ENCODE data around the gene CCDC149.

The CCDC149 gene

DNA sequence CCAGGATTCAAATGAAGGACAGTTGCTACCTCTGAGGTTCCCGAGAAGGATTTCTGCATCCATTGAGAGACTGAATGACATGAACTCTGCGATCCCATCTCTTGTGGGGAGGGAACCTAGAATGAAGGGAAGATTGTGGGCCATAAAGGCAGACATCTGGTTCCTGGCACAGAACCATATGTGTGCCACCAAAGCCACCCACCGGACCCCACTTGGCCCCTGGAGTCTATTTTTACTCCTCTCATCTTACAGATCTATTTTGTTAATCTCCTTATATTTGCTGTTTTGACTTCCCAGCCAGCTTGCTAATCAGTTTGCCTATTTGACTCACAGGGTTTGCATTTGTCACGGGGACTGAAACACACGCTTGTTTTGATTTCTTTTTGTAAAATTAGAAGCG lies 110.2 kb downstream of the CCDC149 start:
- no peak for DNase-seq (ENCODE audit: low spot score)

DNA sequence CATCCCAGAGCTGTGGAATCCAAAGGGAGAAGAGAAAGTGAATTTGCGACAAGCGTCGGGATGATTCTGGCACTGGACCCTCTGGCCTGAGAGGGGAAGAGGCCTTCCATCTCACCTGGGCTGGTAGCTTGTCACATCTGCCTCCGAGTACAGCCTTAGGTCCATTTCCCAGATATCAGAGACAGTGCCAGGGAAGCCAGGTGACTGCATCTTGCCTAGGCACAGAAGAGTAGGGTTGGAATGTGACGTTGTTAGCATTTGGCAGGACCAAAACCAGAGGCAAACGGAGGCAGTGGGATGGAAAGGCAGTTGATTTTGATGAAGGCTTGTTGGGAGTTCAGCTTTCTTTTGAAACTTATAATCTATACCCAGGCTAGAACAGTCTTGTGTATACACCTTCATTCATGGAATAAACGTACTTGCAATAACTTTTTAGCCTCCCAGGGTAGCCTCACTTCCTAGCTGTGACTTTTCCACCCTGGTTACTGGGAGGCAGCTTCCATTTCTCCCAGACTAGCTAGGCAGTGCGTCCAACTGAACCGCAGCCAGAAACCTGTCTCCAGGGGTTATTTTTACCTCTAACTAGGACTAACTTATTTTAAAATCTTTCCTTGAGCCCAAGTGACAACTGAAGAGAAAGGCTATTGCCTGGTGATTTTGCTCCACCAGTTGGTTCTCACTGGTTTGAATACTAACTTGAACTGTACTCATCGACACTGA lies 111.5 kb downstream of the CCDC149 start:
- no peak for DNase-seq (ENCODE audit: low spot score)

DNA sequence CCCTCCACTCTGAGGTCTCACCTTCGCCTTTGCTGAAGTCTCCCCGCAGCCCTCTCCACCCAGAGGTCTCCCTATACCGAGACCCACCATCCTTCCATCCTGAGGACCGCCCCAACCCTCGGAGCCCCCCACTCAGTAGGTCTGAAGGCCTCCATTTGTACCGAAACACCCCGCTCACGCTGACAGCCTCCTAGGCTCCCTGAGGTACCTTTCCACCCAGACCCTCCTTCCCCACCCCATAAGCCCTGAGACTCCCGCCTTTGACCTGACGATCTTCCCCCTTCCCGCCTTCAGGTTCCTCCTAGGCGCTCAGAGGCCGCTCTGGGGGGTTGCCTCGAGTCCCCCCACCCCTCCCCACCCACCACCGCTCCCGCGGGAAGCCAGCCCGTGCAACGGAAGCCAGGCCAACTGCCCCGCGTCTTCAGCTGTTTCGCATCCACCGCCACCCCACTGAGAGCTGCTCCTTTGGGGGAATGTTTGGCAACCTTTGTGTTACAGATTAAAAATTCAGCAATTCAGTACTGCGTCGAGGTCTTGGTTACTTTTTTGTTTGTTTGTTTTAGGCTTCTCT lies 112.4 kb downstream of the CCDC149 start:
- DNase-seq (ENCODE audit: low spot score): no peak

DNA sequence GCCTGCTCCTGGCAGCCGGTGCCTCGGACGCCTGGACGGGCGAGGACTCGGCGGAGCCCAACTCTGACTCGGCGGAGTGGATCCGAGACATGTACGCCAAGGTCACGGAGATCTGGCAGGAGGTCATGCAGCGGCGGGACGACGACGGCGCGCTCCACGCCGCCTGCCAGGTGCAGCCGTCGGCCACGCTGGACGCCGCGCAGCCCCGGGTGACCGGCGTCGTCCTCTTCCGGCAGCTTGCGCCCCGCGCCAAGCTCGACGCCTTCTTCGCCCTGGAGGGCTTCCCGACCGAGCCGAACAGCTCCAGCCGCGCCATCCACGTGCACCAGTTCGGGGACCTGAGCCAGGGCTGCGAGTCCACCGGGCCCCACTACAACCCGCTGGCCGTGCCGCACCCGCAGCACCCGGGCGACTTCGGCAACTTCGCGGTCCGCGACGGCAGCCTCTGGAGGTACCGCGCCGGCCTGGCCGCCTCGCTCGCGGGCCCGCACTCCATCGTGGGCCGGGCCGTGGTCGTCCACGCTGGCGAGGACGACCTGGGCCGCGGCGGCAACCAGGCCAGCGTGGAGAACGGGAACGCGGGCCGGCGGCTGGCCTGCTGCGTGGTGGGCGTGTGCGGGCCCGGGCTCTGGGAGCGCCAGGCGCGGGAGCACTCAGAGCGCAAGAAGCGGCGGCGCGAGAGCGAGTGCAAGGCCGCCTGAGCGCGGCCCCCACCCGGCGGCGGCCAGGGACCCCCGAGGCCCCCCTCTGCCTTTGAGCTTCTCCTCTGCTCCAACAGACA lies 113.1 kb downstream of the CCDC149 start:
- DNase-seq (ENCODE audit: low spot score): no peak

DNA sequence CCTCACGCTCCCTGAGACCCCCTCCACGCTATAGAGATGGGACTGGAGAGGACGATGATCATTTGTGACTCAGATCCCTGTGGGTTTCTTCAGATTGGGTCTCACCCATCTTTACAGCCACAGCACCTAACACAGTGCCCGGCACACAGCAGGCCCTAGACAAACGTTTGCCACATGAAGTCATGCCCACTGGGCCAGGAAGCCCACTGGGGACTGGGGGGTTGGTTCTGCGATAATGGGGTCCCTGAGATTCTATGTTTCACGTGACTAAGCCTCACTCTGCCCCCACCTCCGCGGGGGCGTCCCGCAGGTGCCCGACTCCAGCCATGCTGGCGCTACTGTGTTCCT lies 113.7 kb downstream of the CCDC149 start:
- no peak for DNase-seq (ENCODE audit: low spot score)

DNA sequence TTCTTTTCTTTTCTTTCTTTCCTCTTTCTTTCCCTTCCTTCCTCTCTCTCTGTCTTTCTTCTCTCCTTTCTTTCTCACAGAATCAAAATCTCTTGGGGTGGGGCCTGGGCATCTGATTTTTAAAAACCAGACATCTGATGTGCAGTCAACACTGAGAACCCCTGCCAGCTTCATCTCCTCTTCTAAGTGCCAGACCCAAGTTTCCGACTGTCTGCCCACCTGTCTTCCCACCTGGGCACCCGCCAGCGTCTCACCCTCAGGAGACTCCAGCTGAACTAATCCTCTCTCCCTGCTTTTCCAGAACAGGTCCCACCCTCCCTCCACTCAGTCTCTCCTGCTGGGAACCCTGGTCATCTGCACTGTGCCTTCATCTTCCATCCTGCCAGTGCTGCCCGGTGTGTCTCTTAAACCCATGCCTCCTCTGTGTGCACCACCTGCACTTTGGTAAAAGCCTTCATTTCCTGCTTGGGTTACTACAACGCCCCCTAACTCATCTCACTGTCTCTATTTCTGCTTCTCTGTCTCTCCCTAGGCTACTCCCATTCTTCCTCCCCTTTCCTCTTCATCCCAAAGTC lies 114.7 kb downstream of the CCDC149 start:
- no peak for DNase-seq (ENCODE audit: low spot score)

DNA sequence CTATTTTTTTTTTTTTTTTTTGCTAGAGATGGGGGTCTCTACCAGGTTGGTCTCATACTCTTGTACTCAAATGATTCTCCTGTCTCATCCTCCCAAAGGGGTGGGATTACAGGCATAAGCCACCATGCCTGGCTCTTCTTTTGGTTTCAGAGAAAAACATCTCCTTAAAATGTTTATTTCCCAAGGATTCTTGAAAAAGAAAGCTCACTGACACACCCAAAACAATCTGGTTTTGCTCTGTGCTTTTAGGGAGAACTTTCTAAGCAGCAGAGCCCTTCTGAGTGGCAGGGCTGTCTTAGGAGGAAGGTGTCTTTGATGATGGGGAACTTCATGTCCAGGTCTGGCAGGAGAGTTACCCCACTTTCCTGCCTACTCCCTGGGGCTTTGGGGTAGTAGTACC lies 116.2 kb downstream of the CCDC149 start:
- no peak for DNase-seq (ENCODE audit: low spot score)

DNA sequence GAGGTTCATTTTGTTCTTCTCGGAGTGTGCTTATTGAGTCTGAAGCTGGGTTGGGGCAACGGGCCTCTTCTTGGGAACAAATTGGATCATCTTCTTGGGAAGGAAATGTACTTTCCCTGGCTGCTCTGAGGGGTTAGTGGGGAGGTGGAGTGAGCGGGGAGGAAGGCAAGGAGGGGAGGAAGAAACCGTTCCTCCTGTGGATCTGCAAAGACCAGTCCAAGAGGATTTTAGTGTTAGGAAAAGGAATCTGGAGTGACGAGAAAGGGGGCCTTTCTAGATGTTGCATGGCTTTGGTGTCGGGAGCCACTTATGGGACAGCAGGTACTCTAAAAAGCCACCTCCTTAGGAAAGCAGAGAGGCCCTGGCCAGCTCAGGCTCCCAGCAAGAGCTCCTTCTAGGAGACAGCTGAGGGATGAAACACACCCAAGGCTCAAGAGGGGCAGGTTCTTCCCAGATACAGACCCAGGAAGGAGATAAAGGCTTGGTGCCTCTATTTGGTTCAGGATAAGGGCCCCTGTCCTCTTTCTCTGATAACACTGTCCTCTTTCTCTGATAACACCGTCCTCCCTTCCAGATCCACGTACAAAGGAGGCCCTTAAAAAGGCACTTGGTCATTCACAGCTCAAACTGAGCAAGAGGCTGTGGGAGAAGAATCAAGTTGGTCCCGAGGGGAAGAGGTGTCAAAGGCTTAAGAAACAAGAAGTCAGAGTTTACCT lies 117.0 kb downstream of the CCDC149 start:
- no peak for DNase-seq (ENCODE audit: low spot score)

DNA sequence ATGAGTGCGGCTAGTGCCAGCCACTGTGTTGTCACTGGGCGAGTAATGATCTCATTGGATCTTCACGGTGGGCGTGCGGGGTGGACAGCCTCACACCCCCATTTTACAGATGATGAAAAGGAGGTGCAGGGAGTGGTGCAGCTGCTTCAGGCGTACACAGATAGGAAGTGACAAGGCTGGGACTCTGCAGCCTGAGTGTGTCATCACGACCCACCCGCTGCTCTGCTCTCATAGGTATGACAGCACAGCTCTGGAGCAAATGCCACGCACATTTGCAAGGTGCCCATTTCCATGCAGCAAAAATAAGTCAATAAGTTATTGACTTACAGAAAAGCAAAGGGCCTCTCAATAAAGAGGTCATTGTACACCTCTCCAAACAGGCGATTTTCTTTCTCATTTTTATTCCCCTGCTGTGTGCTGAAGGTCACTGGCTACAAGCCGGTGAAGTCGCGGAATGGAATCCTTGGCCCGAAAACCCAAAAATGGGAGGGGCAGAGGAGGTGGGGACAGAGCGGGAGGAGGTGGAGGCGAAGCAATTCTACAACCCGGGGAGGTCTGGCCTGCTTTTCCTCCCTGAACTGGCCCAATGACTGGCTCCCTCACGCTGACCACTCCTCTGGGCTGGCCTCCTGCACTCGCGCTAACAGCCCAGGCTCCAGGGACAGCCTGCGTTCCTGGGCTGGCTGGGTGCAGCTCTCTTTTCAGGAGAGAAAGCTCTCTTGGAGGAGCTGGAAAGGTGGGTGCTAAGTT lies 117.8 kb downstream of the CCDC149 start, which contains the start of gene SOD3:
Gene SOD3, plus strand, starts transcription at position 658 of the 750 bp plus-strand sequence. CDS start 3,949 bp downstream, outside the sequence.
- DNase-seq (ENCODE audit: low spot score): peak; percentile 74

DNA sequence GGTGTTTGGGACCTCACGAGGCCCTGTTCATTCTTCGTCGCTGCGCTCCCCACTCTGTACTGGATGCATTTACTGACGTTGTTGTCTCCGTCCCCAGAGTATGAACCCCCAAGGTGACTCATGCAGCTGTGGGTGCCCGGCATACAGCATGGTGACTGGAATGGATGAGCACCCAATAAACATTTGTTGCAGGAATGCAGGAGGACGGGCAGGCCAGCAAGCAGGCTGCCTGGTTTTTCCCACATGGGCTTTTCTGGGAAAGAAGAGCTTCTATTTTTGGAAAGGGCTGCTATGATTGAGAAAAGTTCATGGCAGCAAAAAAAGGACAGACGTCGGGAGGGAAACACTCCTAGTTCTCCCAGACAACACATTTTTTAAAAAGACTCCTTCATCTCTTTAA lies 118.4 kb downstream of the CCDC149 start:
- peak; percentile 14 for DNase-seq (ENCODE audit: low spot score)

DNA sequence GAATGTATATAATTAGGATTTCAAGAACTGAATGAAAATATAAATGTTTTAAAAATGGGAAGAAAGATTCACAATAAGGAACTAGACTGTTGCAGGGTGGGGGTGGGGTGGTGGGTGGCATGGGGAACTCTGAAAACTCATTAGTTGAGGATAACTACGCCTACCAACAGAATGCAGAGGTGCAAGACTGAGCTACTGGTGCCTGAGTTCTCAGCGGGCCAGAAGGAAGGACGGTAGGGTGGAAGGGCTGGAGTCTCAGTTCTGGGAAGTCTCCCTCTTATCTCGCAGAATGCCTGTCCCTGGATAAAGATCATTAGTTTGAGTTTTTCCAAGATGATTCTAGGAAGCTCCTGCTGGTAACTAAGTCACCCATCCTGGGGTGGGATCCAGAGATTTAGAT lies 118.8 kb downstream of the CCDC149 start:
- no peak for DNase-seq (ENCODE audit: low spot score)

DNA sequence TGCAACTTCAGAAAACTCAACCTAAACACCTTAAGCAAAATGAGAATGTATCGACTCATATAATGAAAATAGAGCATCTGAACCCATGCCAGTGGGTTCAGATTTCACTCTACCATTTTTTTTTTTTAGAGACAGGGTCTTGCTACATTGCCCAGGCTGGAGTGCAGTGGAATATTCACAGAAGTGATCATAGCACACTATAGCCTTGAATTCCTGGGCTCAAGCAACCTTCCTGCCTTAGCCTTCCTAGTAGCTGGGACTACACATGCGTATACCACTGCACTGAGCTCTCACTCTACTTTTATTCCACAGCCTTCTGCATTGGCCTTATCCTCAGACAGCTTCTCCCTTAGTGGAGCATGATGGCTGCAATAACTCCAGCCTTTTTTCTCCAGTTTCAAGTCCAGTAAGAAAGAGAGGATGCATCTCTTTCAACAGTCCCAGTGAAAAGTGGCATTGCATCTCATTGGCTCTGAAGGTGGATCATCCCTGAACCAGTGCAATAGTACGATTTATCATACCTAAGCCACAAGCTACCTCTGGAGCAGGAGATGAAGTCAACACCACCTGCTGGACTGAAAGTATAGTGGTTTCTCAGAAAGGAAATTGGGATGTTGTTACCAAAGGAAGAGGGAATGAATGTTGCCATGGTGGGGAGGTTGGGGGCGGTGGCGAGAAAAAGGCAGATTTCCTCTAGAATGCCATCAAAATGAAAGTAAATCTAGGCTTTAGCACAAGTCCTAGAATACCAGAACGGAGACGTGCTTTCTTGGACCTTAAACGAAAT lies 119.4 kb downstream of the CCDC149 start:
- DNase-seq (ENCODE audit: low spot score): peak; percentile 14

DNA sequence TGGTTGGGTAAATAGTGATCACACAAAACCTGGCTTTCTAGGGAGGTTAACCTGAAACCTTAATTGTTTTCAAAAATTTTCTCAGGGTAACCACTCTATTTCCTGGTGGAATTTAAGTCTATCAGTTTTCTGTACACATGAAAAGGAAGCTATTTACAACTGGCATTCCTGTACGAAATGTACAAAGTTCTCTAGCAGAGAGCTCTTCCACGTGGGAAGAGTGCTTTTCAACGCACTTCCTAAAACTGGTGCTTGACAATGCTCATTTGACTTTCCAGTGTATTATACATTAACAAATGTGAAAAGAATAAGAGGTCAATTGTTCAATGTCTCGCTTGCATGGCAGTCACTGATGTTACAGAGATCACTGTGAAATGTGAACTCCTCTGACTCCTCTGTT lies 120.3 kb downstream of the CCDC149 start:
- no peak for DNase-seq (ENCODE audit: low spot score)

DNA sequence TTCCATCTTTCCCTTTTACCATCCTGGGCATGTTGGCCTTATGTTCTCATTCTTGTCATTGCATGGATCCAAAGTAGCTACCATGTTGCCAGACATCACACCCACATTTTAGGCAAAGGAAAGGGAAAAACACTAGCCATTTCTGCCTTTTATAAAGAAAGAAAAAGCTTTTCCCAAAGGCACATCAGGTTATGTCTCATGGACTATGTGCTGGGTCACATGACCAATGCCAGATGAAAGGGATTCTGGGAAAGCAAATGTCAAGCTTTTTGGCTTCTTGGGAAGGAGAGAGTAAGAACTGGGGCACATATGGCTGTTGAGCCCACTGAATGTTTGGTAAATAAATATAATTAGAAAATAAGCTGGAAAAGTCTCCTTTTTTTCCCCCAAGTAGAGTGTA lies 121.8 kb downstream of the CCDC149 start:
- no peak for DNase-seq (ENCODE audit: low spot score)

DNA sequence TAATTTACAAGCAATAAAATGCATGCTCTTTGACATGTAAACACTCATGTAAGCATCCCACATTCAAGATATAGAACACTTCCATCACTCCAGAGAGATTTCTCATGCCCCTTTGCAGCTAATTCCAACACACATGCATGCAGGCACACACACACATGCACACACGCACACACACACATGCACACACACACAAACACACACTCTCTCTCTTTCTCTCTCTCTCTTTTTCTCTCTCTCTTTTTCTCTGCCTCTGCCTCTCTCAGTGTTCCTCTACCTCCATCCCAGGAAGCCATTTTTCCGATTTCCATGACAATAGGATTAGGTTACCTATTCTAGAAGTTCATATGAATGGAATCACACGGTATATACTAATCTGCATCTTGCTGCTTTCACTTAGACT lies 129.3 kb downstream of the CCDC149 start:
- DNase-seq (ENCODE audit: low spot score): no peak

DNA sequence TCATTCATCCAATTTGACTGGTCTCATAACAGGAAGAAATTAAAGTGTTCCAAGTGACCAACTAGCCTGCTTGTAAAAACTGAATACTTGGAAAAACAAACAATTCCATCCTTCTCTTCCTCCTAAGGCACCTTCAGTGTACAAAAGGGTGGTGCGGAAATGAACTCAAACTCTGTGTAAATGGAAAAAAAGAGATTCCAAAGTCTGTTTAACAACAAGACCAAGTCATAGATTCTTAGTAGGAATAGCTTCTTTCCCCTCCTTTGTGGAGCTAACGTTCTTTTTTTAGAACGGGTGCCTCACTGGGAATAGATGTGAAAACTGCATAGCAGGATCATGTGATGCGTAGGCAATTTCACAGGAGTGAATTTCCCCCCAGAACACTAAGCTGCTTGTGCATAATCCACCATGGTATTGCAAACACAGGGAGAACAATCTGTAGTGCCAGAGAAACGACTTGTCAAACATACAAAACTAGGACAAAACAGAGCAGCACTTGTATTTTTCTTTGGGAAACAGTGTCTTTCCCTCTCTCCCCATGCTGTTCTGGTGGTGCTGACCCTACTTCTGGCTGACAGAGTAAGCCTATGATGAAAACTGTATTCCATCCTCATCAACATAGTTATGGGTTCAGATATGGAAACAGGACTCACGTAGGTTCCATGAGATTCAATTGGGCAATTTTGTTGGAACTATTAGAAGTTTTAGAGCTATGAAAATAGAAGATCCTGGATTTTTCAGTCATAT lies 130.7 kb downstream of the CCDC149 start:
- DNase-seq (ENCODE audit: low spot score): no peak

DNA sequence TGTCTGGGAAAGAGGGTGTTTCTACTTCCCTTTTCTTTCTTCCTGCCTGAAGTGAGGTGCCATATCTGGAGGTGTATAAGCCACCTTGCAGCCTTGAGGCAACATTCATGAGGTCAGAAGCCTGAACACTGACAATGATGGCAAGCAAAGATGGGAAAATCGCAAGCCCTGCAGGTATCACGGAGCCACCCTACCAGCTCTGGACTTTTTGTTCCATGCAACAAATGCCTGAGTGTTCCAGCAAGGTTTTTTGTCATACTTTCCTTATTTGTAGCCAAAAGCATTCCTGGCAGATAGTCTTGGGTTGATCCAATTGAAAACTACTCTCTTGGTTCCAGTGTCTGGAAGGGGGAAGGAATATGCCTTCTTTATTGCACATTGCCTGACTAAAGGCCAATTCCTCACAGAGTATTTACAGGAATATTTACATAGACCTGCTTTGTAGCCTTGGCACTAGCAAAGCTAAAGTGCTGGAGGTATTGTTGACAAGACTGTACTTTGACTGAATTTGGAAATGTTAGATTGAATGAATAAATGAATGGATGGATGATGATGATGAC lies 131.8 kb downstream of the CCDC149 start:
- DNase-seq (ENCODE audit: low spot score): no peak

DNA sequence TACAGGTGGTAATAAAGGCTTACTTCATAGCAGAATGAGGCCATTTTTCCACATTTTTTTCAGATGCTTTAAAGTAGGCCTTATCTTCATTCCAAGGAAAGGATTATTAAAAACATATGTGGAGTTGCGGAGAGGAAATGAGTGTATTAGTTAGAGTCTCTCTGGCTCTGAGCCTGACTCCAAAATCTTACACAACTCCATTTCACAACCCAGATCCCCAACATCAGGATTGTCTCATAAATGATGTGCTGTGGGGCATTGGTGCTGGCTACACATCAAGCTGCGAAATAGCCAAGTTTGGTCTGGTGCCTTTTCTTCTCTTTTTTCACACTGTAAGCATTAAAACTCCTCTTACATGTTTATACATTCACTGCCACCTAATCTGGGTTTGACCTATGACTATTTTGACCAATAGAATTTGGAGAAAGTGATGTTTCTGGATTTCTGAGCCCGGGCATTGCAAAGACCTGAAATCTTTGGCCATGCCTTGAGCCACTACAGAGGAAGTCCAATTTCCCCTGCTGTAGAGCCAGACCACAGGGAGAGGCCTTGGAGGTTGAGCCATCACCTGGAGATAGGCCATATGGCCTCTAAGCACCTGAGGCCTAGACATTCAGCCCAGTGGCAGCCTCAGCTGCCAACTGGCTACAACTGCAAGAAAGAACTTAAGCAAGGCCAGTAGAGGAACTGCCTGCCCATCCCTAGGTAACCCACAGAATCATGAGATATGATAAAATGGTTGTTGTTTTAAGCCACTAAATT lies 134.2 kb downstream of the CCDC149 start:
- DNase-seq (ENCODE audit: low spot score): no peak

Measured in Ammon's horn (tissue), 1 donor.